ENCODE measurements around the gene PPP1R3A. TPM values are rescaled to one million over a fixed set of nuclear protein-coding genes. Genes with fewer than 3 reads are reported as not detected.

PPP1R3A gene
- total RNA-seq, 1 experiment from 2014 or later: not detected

DNA sequence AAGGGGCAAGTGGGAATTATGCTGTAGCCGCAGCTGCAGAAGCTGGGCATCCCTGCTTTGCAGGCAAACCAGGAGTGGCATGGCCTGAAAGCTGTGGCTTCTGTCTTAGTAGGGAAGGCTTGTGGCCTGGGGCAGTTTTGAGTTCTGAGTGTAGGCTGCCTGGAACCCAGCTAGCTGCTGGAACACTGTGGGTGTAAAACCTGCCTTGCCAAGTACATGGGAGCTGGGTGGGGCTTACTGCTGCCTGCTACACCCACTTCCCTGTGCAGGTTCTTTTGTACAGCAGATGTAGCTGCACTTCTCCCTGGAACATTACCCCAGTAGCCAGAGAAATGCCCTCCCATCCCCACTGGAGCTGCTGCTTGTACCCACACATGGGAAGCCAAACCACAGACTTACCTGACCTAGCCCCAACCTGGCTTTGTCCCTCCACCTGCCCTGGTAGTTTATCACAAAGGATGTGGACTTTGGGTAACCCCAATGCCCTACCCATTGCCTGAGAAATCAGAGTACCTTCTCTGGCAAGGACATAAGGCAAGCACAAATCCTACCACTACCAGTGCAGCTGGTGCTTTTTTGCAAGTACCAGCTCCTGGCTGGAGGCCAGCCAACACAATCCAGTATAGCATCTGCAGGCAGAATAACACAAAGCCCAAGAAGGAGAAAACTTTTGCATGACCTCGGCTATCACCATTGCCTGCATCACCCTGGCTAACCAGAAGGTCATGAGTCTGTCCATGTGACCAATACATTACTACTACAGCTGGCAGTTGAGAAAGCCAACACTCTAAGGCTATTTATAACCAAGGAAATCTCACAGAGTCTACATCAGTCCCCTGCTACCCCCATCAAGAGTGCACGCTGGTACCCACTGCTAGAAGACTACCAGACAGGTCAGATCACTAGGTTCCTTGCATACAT, 26.5 kb upstream of the PPP1R3A start:
- no peak for ATAC-seq
- H3K4me2 ChIP-seq (ENCODE audit: low read length): no peak overlapping the region
- no peaks in the 10 kb centered on the region for H3K9me3 ChIP-seq (ENCODE audit: control insufficient read depth in 1 of 2, insufficient read depth in 1 of 2, low read depth in 1 of 2, low read length in 2 of 2)
- no peaks in the 10 kb centered on the region for H3K79me2 ChIP-seq (ENCODE audit: insufficient read depth, low read length)
- H4K20me1 ChIP-seq (ENCODE audit: insufficient read depth): peaks cover 3% of the 10 kb centered on the region; the same call in 1 of the 2 replicates
- ChIA-PET RAD21 (ENCODE audit: low non-redundant PET in 1 of 2, low total read pairs in 2 of 2, uncharacterized antibody in 2 of 2, unreplicated experiment in 2 of 2) (interaction anchor here in 1 of 2 experiments (0.6 kb wide), 1 partner anchor 77 kb away, joined by 5 read pairs; no protein-coding TSS in a partner anchor), POLR2A (no interaction called here), CTCF (no interaction called here)
- TF ChIP-seq, protein P1, sequence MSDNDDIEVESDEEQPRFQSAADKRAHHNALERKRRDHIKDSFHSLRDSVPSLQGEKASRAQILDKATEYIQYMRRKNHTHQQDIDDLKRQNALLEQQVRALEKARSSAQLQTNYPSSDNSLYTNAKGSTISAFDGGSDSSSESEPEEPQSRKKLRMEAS (IDR thresholded peaks at IDR 0.05): no peak
- no peak overlapping the region for H3K27ac ChIP-seq (ENCODE audit: low read depth, low read length)
- H3K27me3 ChIP-seq (ENCODE audit: insufficient read depth, low read length): no peaks in the 10 kb centered on the region
- intact Hi-C loops (cut with micrococcal nuclease): no loop called here
- H3K9me2 ChIP-seq (ENCODE audit: insufficient read depth): no peaks in the 10 kb centered on the region
- no peak for DNase-seq (ENCODE audit: low read depth, low spot score)
- no peaks in the 10 kb centered on the region for H3K4me1 ChIP-seq (ENCODE audit: control insufficient read depth in 1 of 2, insufficient read depth in 2 of 2, low read length in 2 of 2)
- no TSS peak for BruUV-seq (replicated peaks)
- no peak overlapping the region for H3K4me3 ChIP-seq (replicated peaks in 1 of 2; ENCODE audit: low read depth in 1 of 2, low read length in 2 of 2)
- no peak overlapping the region for H3K9ac ChIP-seq (ENCODE audit: low read length)
- H2AFZ ChIP-seq (ENCODE audit: low read depth, low read length, poor library complexity, severe bottlenecking): no peak overlapping the region
- no peaks in the 10 kb centered on the region for H3K36me3 ChIP-seq (ENCODE audit: control insufficient read depth in 1 of 2, insufficient read depth in 2 of 2, low read length in 2 of 2)

DNA sequence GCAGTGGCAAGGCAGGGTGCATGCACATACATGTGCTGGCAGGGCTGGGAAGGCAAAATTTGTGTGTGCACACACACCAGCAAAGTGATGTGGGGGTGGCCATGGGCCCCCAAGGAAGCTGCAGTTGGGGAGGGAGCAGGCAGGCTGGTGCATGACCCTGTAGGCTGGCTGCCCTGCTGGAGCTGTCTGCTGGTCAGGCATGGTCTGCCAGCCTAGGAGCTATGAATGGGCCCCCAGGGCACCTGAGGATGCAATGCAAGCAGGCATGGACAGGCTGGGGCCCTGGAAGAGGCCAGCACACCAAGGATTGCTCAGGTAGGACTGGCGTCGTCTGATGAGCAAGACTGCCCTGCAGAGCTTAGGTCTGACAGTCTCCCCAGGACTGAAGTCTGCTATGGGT, 18.2 kb upstream of the PPP1R3A start:
- no peak for DNase-seq (ENCODE audit: low read depth, low spot score)
- intact Hi-C loops (cut with micrococcal nuclease): no loop called here
- CTCF ChIA-PET: interaction anchor here (2.0 kb wide), 1 partner anchor 13 kb away, joined by 4 read pairs; no protein-coding TSS in a partner anchor

More for the DNA sequence above, 18.2 kb upstream of the PPP1R3A start:
- H3K9me2 ChIP-seq (ENCODE audit: insufficient read depth): no peaks in the 10 kb centered on the region
- H4K20me1 ChIP-seq (ENCODE audit: insufficient read depth): no peaks in the 10 kb centered on the region
- no peak overlapping the region for H3K9ac ChIP-seq (ENCODE audit: low read length)
- H3K27me3 ChIP-seq (ENCODE audit: insufficient read depth, low read length): no peaks in the 10 kb centered on the region
- no TSS peak for BruUV-seq (replicated peaks)
- H3K9me3 ChIP-seq (ENCODE audit: control insufficient read depth in 1 of 2, insufficient read depth in 1 of 2, low read depth in 1 of 2, low read length in 2 of 2): no peaks in the 10 kb centered on the region
- no peak for ATAC-seq
- H3K79me2 ChIP-seq (ENCODE audit: insufficient read depth, low read length): no peaks in the 10 kb centered on the region
- H3K36me3 ChIP-seq (ENCODE audit: control insufficient read depth in 1 of 2, insufficient read depth in 2 of 2, low read length in 2 of 2): no peaks in the 10 kb centered on the region
- no peak overlapping the region for H3K4me3 ChIP-seq (replicated peaks in 1 of 2; ENCODE audit: low read depth in 1 of 2, low read length in 2 of 2)
- ChIA-PET POLR2A (no interaction called here), RAD21 (ENCODE audit: low non-redundant PET in 1 of 2, low total read pairs in 2 of 2, uncharacterized antibody in 2 of 2, unreplicated experiment in 2 of 2) (no interaction called here)
- no peak overlapping the region for H3K4me2 ChIP-seq (ENCODE audit: low read length)
- 0 out of 4 replicates have a peak, but pooled peaks cover 0 to 5% of the 10 kb centered on the region in 2 experiments for H3K4me1 ChIP-seq (ENCODE audit: control insufficient read depth in 1 of 2, insufficient read depth in 2 of 2, low read length in 2 of 2)
- no peak overlapping the region for H2AFZ ChIP-seq (ENCODE audit: low read depth, low read length, poor library complexity, severe bottlenecking)
- no peak overlapping the region for H3K27ac ChIP-seq (ENCODE audit: low read depth, low read length)
- TF ChIP-seq FOSL1 (IDR thresholded peaks at IDR 0.05; ENCODE audit: low read depth) (no peak), EGR1 (IDR thresholded peaks at IDR 0.05; ENCODE audit: low read depth) (no peak)
- TF ChIP-seq, protein P2, sequence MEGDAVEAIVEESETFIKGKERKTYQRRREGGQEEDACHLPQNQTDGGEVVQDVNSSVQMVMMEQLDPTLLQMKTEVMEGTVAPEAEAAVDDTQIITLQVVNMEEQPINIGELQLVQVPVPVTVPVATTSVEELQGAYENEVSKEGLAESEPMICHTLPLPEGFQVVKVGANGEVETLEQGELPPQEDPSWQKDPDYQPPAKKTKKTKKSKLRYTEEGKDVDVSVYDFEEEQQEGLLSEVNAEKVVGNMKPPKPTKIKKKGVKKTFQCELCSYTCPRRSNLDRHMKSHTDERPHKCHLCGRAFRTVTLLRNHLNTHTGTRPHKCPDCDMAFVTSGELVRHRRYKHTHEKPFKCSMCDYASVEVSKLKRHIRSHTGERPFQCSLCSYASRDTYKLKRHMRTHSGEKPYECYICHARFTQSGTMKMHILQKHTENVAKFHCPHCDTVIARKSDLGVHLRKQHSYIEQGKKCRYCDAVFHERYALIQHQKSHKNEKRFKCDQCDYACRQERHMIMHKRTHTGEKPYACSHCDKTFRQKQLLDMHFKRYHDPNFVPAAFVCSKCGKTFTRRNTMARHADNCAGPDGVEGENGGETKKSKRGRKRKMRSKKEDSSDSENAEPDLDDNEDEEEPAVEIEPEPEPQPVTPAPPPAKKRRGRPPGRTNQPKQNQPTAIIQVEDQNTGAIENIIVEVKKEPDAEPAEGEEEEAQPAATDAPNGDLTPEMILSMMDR (IDR thresholded peaks at IDR 0.05 in 2 of 3, conservative IDR thresholded peaks at IDR 0.05 in 1 of 3; ENCODE audit: borderline replicate concordance in 1 of 3, insufficient read depth in 1 of 3, low read depth in 2 of 3, low read length in 2 of 3): no peak
